HG03460 (cell line): Measurements from ENCODE around the gene COL18A1.
"Not testable (repeated sequence)": the region's sequence is repeated elsewhere in the genome, so short reads cannot be mapped to it uniquely, and the experiment has no call there.

Experiments
- ATAC-seq: cut with Tn5 transposase; IDR thresholded peaks from one replicate; pipeline ENCODE4 v1.9.1; 2021; ENCODE audit not compliant: unreplicated experiment

The COL18A1 gene

DNA sequence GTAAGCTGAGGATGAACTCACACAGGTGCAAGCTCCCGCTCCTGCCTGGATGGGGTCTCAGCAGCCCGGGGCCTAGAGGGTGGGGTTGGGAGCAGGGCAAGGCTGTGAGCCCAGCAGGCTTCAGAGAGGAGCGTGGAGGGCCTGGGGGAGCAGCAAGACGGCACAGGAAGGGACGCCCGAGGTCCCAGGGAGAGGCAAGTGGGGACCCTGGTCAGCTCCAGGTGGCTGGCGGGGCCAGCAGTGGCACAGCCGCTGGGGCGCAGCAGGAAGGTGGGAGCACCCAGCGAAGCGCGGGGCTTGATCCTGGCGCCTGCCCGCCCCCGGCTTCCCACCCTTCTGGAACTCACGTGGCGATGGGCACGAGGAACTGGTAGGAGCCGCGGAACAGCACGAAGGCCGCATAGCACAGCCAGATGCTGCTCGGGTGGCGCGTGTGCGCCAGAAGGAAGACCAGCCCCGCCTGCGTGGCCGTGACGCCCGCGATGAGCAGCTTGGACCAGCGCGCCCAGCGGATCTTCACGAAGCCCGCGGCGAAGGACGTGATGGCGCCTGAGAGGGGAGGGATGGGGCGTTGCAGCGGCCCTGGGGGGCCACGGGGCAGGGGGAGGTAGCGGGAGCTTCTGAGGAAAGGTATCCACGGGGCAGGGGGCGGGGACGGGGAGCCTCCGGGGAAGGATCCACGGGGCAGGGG, 125.6 kb downstream of the COL18A1 start:
- ATAC-seq, result no peak

DNA sequence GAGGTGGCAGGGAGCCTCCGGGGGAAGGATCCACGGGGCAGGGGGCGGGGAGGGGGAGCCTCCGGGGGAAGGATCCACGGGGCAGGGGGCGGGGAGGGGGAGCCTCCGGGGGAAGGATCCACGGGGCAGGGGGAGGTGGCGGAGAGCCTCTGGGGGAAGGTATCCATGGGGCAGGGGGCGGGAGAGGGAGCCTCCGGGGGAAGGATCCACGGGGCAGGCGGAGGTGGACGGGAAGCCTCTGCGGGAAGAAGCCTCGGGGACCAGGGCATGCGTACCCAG, 126.1 kb downstream of the COL18A1 start:
- ATAC-seq, result not testable (repeated sequence)

DNA sequence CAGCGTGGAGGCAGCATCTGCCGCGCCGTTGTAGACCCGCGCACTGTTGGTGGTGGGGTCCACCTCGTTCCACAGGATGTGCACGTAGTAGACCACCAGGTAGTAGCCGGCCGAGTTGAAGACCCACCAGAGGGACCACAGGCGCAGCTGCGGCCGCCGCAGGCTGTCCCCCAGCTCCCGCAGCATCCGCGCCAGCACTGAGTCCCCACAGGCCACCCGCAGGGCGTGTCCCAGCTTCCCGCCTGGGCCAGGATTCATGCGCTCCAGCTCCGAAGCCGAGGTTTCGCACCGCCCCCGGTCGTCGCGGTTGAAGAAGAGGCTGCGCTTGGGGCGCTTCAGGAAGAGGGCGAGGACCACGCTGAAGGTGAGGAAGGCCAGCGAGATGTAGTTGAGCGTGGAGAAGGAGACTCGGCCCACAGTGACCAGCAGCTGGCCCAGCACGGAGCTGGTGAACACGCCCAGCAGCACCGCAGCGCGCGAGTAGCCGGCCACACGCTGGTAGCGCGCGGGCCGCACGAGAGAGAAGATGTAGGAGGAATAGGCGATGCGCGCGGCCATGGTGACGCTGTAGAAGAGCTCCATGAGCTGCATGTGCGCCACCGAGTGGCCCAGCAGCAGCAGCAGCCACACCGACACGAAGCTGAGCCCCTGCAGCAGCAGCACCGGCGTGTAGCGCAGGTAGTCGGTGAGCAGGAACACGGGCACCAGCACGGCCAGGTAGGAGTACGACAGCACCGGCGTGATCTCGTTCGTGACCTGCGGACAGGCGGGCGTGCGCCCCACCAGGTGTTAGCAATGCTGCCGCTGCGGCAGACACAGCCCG, 126.6 kb downstream of the COL18A1 start:
- ATAC-seq, result no peak

DNA sequence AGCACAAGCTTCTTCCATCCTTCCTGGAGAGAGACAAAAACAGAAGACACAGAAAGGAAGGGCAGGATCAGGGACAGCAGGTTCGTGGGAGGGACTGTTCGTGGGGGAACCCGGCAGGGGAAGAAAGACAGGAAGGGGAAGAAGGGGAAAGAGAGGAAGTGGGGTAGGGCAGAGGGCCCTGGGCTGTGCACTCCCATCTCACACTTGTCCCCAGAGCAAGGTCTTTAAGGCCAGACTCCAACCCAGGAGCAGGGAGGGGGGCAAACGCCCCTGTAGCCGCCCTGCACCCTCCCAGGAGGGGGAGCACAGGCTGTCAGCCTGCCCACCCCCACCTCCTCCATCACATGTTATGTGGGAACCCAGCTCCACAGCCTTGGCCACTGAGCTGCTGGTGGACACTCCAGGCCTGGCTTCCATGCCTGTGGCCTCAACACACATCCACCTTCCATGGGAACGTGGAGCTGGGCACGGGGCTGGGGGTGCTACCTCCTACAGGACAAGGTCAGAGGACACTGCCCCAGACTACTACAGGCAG, 127.9 kb downstream of the COL18A1 start:
- no peak for ATAC-seq

DNA sequence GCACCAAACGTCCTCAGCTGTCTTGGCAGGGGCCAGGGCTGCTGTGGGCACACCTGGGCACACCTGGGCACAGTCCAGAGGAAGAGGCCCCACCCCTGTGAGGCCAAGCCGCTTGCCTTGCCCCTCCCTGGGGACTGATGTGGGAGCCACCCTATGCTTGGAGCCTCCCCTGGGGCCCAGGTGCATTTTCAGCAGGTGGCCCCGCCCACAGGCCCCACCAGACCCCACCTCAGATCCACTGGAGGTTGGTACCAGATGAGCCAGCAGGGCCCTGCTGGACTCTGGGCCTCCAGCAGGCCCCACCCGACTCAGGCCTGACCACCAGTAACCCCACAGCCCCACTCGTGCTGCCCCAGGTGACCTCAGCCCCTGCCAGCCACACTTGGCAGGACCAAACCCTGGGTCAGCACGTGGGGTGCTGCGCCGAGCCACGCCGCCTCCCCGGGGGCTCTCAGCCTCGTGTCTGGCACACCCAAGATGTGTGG, 128.4 kb downstream of the COL18A1 start:
- no peak for ATAC-seq

DNA sequence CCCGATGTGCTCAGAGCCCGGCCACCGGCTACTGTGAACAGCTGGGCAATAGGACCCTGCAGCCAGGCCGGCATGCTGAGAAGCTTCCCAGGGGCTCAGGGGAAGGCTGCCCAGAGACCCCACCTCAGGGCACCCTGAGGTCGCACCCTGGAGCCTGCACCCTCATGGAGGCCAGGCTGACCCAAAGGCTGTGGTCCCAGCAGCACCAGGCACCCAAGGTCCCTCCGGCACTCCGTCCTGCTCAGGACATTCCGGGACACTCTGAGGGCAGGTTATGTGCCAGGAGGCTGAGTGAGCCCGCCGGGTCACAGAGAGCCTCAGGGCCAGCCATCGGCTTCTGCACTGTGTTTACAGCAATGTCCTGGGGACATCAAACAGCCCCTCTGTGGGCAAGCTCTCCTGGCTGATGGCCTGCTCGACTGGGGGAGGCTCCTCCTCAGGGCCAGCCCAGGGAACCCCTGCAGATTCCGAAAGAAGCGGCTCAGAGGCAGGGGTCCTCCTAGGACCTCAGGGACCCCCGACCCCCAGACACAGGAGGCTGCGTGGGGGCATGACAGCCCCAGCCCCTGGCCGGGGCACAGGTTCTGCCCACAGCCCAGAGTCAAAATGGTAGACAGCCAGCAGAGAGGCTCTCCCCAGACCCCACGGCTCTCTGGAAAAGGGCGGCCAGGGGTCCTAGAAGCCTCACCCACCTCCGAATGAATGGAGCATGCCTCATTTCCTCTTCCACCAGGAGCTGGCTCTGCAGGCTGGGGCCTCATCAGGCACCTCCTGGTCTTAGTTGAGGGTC, 129.1 kb downstream of the COL18A1 start:
- no peak for ATAC-seq

DNA sequence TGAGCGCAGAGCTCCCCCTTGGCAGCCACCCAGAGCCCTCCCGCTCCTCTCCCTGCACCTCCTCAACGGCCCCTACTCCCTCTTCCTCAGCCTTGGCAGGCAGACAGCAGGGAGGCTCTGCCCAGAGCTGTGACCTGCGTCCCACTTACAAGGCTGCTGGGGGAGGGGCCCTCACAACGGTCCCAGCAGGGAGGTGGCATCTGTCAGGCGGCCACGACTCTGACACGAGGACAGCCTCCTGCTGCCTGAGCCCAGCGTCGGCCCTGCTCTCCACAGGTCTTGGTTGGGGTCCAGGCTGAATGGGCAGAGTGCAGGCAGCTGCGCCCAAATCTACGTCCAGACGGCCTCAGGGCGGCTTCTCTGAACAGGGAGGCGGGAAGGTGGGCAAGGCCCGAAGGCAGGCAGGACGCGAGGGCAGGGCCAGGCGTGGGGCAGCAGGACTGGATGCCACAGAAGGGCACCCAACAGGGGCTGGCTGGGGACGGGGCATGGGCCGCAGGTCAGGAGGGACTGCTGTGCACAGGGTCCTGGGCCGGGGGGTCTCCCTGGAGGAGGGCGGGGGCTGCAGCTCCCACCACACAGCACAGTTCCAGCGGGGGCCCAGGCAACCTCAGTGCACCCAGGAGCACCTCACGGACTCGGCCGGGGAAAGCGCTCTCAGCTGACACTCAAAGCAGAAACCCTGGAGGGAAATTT, 129.8 kb downstream of the COL18A1 start:
- no peak for ATAC-seq

DNA sequence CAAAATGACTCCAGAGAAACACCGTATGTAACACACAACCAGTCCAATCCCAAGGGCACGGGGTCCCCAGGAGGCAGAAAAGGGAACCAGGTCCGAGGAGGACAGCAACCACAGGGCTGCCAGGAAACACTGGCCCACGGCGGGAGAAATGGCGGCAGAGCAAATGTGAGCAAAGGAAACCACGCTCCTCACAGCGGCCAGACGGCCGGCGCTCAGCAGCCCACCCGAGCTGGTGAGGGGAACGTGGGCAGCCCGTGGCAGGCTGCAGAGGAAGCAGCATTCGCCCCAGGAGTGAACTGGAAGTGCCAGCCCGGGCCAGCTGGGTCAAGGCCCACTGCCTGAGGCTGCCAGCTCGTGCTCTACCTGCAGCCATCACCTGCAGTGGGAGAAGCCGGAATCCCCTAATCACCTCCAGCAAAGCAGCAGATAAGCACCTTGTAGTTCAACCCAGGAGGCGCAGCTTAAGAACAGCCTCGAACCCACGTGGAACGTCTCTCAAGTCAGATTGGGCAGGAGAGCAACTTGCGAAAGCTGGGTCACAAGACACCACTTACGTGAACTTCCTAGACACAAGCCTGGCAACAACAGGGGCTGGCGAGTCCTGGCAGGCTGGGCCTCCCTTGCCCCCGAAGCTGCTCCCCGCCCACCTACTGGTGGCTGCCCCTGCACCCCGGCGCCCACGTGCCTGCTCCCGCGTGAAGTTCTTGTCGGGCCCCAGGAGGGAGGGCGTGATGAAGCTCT, 130.5 kb downstream of the COL18A1 start:
- ATAC-seq, result no peak

DNA sequence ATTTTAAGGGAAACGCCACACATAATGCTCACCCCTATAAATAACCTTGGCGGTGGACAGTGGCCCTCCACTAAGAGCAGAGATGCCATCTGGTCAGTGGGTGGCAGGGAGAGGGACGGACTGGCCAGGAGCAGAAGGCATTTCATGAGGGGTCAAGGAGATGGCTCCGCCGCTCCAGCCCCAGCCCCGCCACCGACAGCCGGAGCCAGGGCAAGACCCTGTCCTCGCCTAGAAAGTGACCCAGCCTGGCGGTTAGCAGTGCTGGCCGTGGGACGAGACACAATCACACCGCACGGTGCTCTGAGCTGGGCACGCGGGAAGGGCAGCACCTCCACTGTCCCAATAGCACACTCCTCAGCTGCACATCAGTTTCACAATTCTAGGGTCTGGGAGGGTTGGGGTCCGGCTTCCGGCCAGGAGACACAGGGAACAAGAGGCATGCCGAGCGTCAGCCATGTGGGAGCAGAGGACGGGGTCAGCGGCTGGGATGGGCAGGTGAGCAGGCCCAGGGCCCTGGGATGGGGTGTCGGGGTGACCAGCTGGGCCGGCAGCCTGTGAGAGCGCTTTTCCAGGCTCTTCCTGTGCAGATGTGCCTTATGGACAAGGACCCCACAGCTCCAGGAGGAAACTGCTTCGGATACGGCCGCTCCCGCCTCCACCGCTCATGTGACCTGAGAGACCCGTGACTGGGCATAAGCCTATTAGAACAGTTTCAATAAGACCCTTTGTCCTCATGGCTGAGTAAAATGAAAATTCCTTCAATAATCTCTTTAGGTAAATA, 131.5 kb downstream of the COL18A1 start:
- no peak for ATAC-seq

DNA sequence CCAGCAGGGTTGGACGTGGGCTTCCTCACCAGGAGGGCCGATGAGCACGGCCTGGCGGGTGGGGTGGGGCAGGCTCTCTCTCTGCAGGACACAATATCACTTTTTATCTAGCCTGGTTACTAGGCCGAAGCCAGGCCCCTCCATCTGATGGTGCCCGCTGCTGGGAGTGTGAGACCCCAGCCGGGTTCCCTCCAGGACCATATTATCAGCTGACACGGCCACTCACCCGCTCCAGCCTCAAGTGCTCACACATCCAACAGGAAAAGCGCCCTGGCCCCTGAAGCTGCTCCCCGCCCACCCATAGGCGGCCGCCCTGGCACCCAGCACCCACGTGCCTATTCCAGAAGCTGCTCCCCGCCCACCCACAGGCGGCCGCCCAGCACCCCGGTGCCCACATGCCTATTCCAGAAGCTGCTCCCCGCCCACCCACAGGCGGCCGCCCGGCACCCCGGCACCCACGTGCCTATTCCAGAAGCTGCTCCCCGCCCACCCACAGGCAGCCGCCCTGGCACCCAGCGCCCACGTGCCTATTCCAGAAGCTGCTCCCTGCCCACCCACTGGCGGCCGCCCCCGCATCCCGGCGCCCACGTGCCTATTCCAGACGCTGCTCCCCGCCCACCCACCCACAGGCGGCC, 132.3 kb downstream of the COL18A1 start:
- ATAC-seq, result no peak

DNA sequence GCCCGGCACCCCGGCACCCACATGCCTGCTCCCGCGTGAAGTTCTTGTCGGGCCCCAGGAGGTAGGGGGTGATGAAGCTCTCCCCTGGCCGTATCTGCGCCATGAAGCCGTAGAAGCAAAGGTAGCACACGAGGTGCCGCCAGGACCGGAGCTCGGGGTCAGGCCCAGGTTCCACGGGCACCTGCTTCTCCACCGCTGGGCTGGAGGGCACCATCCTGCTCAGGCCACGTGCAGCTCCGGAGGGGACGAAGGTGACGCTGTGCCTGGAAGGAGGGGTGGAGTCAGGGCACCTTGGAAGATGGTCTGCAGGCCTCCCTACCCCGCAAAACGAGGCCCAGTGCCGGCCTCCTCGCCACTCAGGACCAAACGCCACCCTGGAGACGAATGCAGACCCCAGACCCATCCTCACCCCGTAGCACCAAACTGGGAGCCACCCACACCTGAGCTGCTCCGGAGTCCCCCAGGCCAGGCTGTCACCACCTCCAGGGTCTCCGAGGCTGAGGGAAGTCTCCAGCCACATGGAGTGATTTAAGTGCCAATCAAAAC, 132.9 kb downstream of the COL18A1 start:
- ATAC-seq, result no peak

DNA sequence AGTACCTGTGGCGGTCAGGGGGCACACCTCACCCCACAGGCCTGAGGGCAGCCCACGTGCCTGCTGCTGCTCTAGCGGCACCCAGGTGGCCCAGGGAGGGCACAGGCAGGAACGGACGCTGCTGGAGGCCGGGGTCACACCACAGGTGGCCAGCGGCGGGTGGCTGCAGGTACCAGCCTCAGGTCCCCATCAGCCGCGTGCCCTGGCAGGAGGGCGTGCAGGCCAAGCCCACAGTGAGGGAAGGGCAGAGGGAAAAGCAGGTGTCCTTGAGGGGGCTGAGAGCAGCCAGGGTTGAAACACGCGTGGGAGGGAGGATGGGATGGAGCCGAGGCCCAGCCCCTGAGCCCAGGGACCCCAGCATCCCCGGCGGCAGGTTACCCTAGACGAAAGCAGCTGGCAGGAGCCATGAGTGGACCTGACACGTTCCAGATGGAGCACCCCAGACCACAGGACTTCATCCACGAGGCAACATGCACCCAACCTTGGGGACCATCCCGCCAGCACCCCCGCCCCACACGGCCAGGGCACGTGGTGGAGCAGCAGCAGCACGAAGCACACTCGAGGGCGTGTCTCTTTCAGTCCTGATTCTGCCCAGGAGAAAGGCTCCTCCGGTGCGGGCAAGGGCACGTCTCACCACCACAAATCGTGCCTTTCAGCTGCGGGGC, 133.5 kb downstream of the COL18A1 start:
- ATAC-seq, result no peak

DNA sequence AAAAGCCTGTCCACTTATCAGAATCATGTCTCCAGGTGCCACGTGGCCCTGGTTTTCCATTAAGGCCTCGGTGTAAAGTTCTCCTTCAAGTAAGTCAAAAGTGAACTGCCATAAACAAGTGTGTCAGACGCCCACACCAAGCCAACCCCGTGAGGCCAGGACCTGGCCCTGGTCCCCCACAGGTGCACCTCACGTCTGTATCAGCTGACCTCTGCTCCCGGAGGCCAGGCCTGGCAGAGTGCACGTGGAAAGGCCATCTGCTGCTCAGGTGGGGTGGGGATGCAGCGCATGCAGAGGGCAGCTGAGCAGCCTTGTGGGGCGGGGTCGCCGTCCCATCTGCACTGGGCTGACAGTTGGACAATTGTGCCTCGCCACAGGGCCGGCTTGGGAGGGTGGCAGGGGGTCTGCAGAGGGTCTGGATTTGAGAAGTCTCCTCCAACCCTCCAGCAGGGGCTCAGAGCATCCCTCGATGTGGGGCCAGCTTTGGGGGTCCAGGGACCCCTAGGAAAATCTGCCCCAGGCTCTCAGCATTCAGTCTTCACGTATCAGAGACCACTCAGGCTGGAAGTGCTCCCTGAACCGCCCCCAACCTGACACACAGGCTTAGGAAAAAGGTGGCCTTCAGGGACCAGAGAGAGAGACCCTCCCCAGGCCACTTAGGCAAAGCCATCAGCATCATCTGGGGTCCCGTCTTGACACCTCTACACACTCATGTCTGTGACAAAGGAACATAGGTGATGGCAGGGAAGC, 134.3 kb downstream of the COL18A1 start:
- no peak for ATAC-seq

DNA sequence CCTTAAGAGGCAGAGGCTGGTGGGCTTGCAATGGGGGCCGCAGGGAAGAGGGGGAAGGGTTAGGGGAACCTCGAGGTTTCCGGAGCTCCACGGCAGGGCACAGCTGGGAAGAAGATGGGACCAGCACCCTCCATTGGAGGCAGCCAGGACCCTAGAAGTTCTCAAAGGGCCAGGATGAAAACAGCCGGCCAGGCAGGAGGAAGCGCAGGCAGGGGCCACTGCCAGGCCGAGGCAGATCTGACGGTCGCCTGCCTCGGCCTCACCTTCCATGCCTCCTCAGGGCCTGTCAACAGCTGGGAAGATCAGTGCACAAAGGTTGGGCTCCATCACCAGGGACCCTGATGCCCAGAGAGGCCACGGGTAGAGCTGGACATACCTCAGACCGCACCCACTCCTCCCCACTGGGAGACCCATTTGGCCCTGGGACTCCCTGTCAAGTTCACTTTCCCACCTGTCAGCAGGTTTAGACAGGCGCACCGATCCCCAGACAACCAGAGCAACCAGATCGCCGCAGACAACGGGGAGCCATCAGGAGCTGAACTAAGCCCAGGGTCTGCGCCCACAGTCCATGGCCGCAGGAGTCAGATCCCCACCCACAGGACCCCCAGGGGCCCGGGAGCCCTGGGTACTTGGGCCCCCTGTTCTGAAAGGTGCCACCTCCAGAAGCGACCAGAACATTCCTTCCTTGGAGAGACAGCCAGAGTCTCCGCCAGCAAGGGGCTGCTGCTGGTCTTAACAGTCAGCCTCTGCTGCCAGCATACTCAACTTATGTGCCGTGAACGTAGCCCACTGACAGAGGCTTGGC, 135.0 kb downstream of the COL18A1 start:
- ATAC-seq, result no peak

DNA sequence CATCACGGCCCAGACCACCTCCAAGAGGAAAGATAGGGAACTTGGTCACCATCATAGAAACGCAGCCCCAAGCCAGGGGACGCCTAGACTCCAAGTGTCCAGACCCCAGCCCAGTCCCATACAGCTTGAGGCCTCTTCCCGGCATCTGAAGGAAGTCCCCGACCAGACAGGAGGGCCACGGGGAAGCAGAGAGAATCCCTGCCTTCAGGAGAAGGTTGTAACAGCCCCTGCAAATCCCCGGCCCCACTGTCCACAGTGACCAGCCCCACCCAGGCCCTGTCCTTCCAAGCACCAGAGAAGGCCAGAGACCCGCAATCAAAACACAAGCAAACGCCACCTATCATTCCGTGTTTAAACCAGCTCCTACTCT, 135.6 kb downstream of the COL18A1 start:
- no peak for ATAC-seq

DNA sequence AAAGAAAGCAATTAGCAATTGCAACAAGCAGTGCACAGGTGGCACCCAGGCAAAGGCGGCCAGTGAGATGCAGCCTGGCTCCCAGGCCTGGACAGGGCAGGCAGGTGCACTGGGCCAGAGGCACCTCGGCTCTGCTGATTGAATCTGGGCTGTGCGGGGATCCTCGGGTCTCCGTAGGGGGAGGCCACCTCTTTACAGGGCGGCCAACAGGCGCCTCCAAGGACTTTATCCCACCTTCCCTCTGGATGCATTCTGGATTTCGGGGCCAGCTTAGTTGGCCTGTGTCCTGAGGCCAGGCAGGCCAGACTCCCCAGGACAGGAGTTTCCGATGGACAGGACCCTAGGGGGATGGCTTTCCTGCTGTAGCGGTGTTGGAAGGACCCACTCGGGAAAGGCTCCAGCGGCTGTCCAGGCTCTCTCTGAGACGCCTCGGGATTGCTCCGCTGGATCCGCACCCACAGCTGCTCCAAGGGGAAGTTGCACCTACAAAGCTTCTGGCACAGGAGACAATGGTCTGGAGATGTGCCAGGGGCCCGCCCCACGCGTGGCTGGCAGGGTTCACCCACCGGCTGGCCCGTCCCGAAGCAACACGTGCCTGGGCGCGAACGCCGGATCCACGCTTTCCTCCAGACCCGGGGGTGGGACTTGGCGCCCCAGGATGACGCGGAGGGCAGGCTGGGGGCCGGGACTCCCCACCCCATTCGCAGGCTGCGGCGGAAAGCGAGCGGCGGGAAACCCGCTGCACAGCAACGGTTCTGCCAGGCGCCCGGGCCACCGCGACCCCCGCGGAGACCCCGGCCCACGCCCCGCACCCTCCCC, 136.5 kb downstream of the COL18A1 start:
- ATAC-seq, result peak; percentile 44
